LHCN-M2 (cell line): ENCODE data around the gene SUN5. TPM values are rescaled to one million over a fixed set of nuclear protein-coding genes. Genes with fewer than 3 reads are reported as not detected.
"Not testable (repeated sequence)": the region's sequence is repeated elsewhere in the genome, so short reads cannot be mapped to it uniquely, and the experiment has no call there.

Experiments used
- DNase-seq: peaks from one replicate; pipeline ENCODE4 v3.0.0-alpha.2; 2012; ENCODE audit warnings: low read depth
- total RNA-seq: library from RNA; depleted of rRNA; stranded (reverse); fragments of >200 nt; gene quantifications from 2 replicates; pipeline ENCODE4 v1.2.3, GENCODE V29; 2014

SUN5 gene
- total RNA-seq, 1 experiment from 2014 or later, result not detected

DNA sequence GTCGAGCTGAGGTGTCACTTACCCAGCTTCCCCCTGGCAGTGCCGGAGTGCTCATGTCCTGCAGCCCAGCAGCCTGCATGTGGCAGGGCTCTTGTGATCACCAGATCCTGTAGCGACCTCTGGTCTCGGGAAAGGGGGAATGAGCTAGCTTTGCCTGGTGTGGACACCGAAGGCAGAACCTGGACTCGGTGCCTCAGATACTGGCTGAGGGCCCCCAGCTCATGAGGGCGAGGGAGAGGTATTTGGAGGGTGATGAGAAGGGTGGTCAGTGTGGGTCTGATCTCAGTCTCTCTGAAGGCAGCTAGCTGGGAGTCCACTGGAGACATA is 26.3 kb downstream of the SUN5 start:
- no peak for DNase-seq

GRCh38 chr20:32977281-32978008 is 26.8 kb downstream of the SUN5 start:
- no peak for DNase-seq

GRCh38 chr20:32976746-32977145 is 27.5 kb downstream of the SUN5 start:
- DNase-seq, result no peak

GRCh38 chr20:32975698-32976674 is 28.2 kb downstream of the SUN5 start:
- no peak for DNase-seq

DNA sequence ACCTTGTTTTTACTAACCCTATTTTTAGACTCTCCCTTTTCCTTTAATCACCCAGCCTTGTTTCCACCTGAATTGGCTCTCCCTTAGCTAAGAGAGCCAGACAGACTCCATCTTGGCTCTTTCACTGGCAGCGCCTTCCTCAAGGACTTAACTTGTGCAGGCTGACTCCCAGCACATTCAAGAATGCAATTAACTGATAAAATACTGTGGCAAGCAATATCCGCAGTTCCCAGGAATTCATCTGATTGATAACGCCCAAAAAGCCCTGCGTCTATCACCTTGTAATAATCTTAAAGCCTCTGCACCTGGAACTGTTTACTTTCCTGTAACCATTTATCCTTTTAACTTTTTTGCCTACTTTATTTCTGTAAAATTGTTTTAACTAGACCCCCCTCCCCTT is 29.1 kb downstream of the SUN5 start:
- not testable (repeated sequence) for DNase-seq

DNA sequence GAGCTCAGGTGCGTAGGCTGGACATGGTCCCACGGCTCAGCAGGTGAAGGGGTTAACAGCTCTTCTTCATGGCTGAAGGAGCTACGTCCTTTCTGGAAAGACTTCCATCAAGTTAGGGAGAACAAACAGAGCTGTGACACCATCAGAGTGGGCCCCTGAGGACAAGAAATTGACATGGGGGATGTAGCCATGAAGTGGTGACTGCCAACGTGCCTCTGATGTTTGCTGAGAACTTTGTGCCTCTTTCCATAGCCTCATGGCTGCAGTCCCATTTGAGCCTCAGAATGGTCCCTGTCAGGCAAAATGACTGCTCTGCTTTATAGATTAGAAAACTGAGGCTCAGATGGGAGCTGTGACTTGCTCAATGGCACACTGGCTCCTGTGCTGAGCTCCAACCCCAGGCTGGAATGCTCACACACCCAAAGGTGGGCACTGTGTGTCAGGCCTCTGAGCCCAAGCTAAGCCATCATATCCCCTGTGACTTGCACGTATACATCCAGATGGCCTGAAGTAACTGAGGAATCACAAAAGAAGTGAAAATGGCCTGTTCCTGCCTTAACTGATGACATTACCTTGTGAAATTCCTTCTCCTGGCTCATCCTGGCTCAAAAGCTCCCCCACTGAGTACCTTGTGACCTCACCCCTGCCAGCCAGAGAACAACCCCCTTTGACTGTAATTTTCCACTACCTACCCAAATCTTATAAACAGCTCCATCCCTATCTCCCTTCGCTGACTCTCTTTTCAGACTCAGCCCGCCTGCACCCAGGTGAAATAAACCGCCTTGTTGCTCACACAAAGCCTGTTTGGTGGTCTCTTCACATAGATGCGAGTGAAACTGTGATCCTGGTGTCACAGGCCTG is 29.8 kb downstream of the SUN5 start:
- DNase-seq, result not testable (repeated sequence)

- no peak for DNase-seq
These were observed 31.0 kb downstream of the SUN5 start for GRCh38 chr20:32973077-32973717.

DNA sequence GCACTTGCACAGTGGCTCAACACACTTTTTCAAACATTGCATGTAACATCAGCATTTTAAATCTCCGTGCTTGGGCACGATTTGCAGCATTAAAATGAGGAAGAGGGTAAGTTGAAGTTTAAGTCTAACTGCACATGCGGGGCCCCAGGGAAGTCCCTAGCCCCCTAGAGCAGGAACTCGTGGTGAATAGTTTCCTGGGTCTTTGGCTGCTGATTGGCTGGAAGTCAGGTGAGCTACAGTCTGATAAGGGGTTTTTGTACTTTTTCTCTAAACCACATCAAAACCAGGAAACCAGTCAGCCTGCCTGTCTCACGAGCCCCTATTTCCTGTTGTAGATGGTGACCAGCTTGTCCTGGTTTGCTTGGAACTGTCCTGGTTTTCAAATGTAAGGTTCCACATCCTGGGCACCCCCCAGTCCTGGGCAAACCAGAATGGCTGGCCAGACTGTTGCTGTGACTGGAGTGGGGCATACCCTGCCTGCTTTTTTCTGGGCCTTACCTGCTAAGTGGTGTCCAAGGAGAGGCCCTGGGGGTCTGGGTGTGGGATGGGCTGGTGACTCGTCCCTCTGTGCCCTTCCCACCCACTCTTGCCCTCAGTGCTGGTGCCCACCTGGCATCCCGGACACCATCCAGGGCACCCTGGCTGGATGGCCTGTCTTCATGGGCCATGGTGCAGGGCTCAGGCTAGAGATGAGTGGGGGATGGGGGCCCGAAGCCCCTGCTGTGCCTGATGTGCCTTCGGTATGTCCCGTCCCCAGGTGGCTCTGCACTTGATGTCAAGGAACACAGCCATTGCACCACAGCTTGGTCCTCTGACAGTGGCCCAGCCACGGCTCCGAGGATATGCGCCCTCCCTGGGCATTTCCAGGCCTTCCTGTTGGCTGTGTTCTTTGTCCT is 31.8 kb downstream of the SUN5 start:
- no peak for DNase-seq

GRCh38 chr20:32971703-32972161 is 32.5 kb downstream of the SUN5 start:
- no peak for DNase-seq

DNA sequence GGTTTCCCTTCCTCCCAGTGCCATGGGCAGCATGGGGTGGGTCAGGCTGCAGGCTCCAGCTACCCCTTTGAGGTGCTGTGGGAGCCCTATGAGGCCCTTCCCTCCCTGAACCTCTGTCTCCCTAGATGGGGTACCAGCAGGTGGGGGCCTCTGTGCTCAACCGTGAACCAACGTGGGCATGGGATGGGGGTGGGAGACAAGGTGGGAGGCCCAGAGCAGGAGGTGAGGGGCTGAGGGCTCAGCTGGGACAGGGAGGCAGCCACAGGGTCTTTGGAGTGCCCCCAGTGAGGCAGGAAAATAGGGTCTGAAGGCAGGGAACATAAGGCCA is 33.3 kb downstream of the SUN5 start:
- no peak for DNase-seq

GRCh38 chr20:32970115-32970972 is 33.9 kb downstream of the SUN5 start:
- no peak for DNase-seq

- DNase-seq, result no peak
These were observed 34.7 kb downstream of the SUN5 start for GRCh38 chr20:32969356-32970114.

DNA sequence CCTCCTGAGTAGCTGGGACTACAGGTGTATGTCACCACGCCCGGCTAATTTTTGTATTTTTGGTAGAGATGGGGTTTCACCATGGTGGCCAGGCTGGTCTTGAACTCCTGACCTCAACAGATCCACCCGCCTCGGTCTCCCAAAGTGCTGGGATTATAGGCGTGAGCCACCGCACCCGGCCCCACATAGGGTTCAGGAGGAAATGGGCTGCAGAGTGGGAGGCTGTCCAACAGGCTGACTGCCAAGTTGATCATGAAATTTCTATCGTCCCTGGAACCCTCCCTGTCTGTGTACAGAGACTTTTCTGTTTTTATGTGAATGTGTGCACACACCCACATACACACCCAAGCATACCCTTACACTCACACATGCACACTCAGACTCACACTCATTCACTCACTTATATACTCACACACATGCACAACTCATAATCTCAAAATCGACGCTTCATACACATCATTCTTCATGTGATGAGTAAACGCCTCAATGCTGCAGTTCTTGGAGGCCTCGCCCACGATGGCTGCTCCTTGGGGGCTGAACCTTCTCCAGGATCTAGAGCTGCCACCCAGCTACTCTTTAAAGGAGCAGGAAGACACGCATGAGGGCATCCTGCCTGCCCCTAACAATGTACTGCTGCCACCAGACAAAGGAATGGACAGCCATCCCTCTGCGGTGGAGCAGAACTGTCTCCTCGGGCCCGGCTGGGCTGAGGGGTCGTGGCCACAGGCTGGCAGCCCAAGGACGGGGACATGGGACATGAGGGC is 35.6 kb downstream of the SUN5 start:
- no peak for DNase-seq

DNA sequence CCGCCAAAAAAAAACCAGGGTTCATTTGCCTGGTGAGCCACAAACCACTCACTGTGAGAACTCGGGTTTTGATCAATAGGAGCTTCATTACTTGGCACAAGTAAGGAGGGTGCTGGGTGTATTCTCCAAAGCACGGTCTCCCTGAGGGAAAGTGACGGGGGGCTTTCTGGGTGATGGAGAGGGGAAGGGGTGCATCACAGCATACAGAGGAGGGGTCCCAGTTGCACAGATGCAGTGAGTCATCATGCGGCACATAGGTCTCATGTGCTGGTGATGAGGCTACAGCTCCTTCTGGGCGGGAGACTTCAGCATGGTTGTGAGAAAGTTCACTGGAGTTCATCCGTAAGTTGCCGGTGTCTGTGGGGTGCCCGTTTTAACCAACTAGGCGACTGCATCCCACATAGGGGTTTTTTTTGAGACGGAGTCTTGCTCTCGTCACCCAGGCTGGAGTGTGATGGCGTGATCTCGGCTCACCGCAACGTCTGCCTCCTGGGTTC is 36.2 kb downstream of the SUN5 start:
- DNase-seq, result no peak

DNA sequence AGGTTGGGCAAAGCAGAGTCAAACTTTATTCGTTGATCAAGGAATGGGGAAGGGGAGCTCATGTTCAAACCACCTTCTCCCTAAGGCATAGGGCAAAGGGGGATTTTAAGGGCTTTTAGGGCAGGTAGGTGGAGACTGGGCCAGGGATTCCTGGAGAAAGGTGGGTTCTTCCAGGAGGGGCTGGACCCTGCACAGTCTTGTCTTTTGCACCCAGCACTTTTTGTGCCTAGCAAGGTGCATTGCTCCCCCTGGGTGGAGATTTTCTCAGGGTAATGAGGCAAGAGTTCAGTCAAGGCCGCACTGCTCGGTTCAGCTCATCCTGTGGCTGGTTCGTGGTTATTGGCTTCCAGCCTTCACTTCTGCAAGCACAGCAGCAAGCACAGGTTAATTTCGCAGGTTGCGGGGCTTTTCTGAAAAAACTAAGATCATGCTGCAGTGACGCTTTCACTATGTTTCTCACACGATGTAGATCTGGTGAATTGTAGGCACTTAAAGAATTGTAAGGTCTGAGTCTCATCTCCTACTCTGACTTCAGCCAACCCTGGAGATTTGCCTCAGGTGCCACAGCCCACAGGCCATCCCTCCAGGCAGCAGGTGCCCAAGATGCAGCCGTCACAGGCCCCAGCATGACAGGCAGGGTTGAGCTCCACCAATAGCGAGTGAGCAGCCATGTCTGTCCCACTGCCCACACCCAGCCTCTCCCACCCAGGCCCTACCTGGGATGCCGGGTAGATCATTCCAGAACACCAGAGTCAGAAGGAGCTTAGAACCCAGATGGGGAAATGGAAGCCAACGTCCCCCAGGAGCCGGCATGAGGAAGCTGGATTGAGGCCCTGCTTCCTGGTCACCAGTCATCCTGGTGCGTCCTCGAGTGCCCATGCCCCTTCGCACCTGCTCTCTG is 37.1 kb downstream of the SUN5 start:
- DNase-seq, result no peak

DNA sequence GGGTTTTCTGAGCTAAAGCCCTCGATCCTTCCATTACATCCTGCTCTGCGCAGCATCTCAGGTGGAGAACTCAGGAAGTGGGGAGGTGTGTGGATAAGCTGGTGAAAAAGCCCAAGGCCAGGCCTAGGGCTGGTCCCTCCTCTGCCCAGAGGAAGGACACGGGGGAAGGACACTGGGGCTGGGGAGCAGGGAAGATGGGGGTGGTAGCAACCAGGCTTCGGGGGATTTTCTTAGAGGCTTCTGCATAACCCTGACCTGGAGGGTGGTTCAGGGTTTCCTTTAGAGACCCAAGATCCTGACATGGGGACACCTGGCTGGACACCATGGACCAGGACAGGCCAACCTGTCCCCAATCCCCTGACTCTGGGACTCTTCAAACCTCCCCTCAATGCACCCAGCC is 37.9 kb downstream of the SUN5 start:
- DNase-seq, result no peak
